ENCODE results near the gene RAB44.

Gene RAB44

DNA sequence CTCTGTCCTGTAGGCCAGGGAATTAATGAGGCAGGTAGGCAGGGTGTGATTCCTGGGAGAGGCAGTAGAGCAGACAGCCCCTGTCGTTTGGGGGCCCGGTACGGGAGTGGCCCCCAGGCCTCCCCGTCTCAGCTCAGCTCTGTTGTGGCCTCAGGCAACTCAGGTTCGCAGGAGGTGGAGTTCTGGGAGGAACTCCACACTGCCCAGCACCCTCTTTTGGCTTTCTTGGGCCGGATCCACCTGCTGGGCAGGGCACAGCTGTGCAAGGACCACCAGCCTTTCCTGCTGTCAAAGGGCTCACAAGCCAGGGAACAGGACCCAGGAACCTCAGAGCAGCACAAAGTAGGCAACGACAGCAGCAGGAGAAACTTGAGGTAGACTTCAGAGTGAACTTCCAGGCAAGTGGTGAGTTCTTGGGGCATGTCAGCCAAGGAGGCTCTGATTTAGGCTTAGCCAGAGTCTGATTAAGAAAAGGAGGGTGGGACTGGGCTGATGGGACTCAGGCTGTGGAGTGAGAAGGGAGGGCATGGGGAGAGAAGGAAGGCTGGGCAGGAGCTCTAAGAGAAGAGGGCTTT, 36.9 kb downstream of the RAB44 start:
- no peak for DNase-seq

DNA sequence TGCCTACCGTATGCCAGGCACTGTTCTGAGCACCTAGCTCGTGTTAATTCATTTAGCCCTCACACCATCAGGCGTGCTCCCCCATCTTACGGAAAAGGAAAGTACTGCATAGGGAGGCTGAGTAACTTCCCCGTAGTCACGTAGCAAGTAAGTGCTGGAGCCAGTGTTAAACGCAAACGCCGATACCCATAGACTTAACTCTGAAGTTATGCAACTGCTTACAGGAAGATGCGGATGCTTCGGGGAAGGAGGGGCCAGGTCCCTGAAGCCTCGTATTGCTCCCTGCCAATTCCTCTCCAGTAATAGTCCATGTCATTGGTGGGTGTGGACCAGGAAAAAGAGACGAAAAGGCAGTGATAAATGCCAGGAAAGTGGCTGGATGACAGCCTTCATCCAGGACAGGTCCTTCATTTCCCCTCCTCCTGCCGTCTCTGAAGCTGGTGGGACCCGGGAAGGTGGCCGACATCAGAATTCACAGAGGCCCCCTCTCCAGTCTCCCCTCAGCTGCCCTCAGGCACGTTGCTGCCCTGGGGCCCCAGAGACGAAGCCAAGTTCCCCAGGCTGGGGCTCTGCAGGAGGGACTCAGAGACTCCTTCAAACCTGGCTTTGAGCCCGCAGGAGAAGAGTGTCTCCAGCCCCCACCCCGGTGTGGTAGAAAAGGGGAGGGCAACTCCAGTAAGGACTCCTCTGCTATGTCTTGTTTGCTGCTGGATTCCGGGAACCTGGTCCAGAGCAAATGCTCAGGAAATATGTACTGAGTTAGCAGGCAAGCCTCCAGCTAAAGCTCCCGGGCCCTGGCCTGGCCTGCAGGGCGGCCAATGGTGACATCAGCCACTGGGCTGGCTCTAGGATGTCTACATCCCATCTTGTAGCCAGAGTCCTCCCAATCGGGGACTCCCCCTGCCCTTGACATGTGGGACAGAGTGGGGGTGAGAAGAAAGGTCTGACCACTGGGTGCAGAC, 37.8 kb downstream of the RAB44 start:
- no peak for DNase-seq

DNA sequence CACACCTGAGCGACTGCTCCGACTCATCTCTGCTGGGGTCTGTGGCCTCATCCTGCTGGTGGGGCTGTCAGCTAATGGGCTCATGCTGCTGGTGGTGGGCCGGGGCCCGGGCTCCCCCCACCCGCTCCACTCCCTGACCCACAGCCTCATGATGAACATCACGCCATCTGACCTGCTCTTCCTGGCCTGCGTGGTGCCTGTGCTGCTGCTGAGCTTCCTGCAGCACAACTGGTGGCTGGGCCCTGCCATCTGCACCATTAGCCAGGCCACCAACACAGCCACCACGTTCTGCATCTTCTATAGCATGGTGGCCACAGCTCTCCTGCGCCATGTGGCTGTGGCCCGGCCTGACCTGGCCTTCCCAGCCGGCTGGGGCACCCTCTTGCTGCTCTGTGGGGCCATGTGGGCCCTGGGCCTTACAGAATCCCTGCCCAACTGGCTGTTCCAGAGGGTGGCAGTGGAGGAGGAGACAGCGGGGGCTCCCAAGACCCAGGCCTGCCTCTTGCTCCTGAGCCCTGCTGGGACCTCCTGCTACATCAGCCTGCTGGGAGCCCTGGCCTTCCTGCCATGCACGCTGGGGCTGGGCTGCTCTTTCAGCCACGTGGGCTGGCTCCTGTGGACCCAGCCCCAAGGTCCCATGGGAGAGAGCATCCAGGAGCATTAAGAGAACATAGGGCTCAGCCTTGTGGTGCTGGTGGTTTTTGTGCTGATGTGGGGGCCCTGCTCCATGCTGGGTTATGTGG, 39.6 kb downstream of the RAB44 start:
- DNase-seq, result no peak

DNA sequence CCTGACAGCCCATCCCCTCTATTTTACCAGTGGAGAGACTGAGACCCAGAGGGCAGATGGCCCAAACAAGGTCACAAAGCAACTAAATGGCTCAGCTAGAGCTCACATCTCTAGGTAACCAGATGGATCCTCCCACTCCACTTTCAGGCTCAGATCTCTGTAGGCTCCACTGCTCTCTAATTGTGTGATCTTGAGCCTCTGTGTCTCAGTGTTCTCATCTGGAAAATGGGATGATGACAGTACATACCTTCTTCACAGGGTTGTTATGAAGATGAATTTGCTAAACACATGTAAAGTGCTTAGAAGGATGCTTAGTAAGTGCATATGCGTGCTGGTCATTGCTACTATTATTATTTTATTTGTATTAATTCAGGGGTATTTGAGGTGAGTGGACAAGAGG, 40.5 kb downstream of the RAB44 start:
- DNase-seq, result no peak

DNA sequence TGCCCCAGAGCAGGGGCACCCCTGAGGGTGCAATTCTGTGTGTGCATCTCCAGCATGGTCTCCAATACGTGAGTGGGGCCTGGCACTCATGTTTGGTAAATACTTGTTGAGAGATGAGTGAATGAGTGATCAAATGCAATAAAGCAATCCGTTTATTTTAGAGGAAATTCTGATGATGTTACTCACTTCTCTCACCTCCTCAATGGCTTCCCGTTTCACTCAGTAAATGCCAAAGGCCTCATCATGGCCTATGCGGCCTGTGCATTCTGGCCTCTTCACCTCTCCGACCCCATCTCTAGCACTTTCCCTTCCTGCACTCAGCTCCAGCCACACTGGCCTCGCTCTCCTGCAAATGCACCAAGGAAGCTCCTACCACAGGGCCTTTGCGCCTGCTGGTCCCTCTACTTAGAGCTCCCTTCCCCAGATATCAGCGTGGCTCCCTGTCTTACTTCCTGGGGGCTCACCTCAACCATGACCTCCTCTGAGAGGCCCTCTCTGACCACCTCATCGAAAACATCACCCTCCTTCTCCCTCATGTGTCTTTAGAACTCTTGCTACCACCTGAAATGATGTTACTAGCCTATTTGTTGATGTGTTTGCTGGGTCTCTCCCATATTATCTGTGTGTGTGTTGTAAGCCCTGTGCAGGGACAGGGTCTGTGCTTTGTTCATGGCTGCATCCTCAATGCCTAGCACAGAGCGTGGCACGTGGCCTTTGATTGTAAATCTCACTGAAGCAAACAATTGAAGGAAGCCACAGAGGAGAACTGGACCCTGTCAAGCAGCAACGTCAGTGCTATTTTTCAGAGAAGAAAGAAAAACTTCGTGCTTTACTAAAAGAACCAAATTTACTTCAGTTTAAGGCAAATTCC, 42.6 kb downstream of the RAB44 start:
- no peak for DNase-seq

DNA sequence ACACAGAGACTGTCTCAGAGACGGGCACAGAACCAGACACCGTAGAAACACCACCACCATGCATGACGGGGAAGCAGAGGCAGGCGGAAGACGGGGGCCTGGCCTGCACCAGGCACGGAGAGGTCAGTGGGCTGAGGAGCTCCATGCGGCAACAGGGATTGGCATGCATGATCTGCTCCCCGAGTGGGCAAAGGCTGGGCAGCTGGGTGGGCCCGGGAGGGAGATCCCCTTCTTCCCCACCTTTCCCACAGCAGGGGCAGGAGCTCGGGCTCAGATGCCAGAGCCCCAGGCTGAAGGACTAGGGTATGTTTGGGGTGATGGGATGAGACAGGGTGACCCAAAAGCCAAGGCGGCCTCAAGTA, 43.2 kb downstream of the RAB44 start:
- DNase-seq, result no peak

DNA sequence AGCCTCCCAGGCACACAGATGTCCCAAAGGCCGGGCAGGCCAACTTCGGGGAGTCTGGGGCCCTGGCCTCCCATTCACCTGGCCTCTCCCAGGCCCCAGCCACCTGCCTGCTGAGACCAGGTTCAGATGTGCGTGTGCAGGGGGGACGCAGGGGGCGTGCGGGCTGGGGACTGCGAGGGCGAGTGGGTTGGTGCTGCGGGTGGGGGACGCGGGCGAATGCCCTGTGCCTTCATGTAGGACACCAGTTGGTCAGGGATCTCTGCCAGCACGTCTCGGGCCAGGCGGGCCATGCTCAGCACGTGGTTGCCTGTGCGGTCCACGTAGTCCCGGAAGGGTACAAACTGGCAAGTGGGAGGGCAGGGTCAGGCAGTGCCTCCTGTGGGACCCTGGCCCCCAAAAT, 44.5 kb downstream of the RAB44 start:
- DNase-seq, result no peak

DNA sequence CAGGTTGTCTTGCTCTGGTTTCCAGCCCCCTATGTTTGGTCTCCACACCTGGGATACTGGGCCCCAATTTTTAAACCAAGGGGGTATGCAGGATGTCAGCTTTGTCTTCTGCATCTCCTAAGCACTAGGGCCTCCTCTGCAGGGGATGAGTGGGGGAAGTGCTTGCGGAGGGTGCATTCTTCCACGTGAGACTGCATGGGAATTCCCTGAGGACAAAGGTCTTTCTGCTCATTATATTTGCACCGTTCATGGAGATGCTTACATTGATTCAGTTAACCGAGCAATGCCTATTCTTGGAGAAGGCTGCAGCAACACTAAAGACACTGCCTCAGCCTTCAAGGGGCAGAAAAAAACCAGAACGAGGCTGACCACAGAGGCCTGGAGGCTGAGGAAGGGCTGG, 45.4 kb downstream of the RAB44 start:
- no peak for DNase-seq

DNA sequence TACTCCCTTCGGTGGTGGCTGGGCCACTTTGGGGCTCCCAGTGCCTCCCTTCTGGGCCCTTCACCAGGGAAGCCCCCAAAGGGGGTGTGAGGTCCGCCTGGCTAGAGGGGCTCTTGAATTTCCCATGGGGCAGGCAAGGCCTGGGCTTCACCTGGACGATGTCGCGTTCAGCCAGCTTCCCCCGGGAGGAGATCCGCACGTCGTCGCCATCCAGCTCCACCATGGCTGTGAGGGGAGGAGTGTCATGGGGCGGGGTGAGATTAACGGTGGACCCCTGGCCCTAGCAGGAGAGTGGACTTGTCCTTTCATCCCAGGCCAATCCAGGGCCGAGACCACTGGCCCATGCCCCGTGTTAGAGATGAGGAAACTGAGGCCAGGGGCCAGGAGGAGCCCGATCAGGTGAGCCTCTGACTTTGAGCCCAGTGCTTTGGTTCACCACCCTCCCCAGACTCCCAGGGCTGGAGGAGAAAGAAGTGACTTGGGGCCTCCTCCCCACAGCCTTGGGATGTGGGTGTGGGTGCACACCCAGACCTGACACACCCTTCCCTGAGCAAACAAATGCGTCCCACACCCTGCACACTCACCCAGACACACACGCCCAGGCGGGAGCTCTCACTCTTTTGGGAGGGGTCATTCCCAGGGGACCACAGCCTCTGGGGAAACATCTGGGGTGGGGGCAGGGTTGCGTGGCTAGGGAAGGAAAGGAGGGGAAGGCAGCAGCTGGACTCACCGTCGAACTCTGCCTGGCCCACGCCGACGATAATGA, 46.1 kb downstream of the RAB44 start:
- no peak for DNase-seq

DNA sequence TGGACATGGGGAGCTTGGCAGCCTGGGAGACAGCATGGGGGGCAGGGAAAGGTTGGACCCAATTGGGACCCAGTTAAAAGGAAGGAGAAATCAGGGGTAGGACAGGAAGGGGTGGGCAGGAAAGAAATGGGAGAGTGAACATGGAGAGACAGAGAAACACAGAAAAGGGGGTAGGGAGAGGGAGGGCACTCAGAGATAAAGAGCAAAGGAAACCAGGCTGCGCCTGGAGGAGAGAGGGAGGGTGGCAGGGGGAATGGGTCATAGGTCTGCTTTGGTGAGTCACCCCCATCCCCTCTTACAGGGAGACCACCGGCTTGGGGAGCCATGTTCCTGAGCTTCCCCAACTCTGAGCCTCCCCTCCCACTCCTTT, 46.7 kb downstream of the RAB44 start:
- DNase-seq, result no peak

DNA sequence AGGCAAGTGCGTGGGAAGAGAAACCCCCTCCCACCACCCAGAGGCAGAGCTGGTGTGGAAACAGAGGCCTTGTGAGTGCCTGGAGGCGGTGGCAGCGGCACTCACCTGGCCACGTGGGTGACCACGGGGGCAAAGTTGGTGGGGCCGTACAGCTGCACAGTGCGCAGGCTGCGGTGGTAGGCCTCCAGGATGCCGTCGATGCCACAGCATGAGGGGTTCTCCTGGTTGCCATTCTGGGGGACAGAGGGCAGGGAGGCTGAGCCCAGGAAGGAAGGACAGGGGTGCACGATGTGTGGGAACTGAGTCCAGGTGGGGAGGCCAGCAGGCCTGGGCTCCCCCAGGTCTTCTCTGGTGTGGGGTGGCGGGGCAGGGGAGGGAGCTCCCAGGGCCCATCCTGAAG, 47.7 kb downstream of the RAB44 start:
- no peak for DNase-seq

DNA sequence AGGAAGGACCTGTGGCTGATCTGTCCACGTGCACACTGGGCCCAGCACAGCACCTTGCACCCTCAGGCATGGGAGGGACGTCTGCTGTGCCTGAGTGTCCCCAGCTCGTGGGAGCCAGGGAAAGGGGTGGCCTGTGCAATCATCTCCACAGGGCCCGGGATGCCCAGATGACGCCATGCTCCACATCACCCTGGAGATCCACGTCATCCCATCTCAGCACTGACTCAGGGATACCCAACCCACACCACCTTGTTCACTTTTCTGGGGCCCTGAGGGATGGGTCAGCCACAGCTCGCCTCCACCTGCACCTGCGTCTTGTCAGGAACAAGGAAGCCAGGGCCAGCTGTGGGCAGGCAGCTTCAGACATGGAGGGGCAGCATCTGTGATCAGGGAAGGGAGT, 48.2 kb downstream of the RAB44 start:
- DNase-seq, result no peak

DNA sequence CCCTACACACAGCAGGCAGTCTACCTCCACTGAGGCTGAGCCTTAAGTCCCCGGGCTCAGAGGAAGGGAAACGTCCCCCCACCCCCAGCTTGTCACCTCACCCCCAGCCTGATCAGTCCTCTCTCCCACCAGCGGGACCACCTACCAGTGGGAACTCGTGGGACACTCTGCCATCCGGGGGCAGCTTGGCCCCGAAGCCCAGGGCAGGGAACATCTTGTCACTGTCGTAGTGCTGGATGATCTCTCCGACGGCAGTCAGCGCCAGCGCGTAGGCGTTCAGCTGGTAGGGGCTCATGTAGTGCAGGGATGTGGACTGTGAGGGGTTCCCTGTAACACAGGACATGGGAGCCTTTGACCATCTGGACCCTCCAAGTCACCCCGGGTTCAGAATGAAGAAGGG, 48.6 kb downstream of the RAB44 start:
- DNase-seq, result no peak

DNA sequence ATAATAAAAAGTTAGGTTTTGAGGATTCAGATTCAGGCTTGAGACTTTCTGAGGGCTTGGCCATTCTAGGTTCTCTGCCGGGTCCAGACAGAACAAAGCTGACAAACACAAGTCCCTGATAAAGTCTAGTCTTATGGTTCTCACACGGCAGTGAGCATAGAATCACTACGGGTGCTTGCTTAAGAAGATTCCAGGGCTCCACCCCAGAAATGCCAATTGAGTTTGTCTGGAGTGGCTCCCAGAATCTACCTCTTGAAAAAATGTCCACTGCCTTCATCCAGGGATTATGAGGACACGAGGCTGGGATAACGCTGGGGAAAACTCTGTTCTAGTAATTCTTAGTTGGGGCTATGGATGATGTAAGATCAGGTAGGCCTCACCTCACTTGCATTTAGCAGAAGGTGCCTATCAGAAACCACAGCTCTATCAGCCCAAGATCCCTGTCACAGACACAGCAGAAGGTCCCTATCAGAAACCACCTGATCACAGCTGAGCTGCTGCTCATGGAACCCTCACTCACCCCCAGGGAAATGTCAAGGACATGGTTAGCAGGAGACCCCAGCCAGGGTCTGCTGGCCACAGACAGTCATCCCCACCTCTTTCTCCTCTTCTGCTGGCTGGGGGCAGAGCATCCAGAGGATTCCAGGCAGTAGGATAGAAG, 52.3 kb downstream of the RAB44 start:
- no peak for DNase-seq

DNA sequence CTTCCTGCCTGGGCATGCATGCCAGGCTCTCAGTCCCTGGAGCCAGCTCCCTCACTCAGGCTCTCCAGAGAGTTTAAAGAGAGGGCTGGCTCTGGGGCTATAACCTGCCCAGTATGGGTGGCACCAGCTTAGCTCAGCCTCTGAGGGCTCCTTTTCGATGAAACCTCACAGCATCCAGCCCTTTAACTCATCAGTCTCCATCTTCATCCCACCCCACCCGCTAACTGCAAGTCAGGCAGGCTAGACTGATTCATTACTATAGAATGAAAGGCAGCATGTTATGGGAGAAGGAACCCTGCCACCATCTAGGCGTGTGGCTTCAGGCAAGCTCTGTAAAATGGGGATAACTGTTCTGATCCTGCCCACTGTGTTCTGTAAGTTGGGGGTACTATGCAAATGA, 53.5 kb downstream of the RAB44 start:
- no peak for DNase-seq

DNA sequence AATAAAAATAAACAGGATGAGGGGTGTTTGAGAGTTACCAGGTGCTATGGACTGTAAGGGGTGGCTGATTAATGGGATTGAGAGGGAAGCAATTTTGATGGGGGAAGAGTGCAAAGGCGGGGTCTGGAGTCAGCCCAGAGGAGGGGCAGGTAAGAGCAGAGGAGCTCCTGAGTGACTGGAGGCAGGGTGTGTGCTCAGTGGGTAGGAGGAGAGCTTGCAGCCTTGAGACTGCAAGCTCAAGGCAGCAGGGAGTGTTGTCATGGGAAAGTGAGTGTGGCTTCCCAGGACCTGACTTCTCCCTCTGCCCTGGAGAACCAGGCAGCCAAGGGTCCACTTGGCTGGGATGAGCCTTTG, 54.2 kb downstream of the RAB44 start:
- DNase-seq, result no peak

DNA sequence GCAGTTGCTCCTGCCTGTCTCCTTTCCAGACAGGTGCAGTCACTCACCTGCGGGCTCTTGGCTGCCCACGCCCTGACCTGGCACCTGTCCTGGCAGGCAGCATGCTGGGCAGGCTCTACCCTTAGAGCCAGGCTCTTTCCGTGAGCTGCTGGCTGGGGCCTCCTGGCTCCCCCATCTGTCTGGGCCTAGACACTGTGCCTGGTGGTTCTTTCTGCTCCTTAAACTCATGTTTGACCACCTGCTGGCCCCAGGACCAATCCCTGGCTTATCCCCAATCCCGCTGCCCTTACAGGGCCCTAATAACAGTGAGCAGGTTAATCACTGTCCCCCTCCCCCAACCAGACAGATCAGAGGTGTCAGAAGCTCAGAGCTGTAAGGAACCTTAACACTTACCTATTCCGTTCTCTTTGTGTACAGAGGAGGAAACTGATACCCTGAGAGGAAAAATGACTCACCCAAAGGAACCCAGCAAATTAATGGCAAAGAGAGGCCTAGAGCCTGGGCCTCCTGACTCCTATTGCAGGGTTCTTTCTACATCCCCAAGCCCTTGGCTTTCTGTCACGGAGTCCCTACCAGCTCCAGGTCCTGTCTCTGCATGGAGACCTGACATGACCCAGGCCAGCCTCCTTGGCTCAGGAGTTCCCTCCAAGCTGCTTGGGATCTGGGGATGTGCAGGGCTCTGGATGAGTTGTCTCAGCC, 54.7 kb downstream of the RAB44 start:
- peak; percentile 36 for DNase-seq

DNA sequence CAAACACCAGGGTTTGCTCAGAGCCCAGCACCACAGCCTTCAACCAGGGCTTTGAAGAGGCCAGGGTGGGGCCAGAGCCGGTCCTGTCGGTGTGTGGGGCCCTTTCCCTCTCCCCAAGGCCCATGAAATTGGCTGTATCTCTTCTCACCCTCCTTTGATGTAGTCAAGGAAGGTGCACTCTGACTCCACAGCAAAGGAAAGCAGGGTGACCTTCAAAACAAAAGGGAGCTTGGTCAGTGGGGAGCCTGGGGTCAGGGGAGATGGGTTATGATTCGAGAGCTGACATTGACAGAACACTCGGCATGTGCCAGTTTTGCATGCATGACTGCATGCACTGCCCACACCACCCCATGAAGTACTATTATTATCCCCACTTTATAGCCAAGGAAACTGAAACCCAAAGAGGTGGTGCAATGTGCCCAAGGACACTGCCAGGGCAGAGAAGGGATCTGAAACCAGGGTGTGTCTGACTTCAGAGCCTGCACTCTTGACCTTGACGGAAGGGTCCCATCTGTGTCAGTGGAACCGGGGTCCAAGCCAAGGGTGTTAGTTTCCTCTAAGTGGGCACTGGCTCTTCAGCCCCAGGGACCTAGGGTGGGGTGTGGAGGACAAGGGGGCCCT, 55.4 kb downstream of the RAB44 start:
- no peak for DNase-seq

DNA sequence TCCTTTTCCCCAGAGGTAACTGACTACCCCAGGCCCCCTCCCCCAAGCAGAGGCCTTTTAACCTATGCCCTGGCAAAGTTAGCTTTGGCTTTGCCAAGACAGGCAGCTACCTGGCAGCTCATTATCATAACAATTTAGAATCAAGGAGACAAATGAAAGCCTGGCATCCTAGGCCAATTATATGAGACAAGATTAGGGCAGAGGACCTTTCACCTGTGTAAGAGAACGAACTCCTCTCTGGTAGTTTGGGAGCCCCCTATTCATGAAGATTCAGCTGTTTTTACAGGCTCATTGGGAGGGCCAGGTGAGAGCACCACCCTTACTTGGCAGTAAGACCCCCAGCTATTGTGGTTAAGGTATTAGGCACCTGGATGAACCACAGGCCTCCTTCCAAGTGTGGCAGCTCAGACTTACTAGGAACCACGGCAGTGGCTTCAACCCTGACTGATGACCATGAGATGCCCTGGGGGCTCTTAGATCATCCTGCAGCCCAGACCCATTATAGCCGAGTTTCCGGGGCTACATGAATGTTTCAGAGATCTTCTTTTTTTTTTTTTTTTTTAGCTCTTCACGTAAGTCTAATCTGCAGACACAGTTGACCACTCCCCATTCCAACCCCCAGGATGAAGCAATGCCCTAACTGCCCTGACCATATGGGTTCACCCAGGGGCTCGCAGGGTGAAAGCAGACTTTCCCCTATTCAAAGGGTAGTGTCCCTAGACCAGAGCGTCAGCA, 56.2 kb downstream of the RAB44 start:
- no peak for DNase-seq

All from NCI-H2171 treated with DMSO at 0.1 percent for 48 hours (cell line).